Stimulated activated CD4-positive, alpha-beta T cell treated with anti-CD3 and anti-CD28 coated beads, Interleukin-4, amount 100 ng/mL, for 24 hours (primary cell): ENCODE measurements around the gene COL23A1.
"Not testable (repeated sequence)": the region's sequence is repeated elsewhere in the genome, so short reads cannot be mapped to it uniquely, and the experiment has no call there.

ENCODE experiments used
- DNase-seq: peaks from one replicate; pipeline ENCODE4 v3.0.0-alpha.2; 2020

The COL23A1 gene

GRCh38 chr5:178199581-178200434 is 390.4 kb downstream of the COL23A1 start:
- DNase-seq: no peak

- no peak for DNase-seq
Observed at GRCh38 chr5:178198706-178199105, 391.5 kb downstream of the COL23A1 start.

- not testable (repeated sequence) for DNase-seq
Observed at GRCh38 chr5:178198151-178198550, 392.0 kb downstream of the COL23A1 start.

GRCh38 chr5:178196986-178197385 is 393.2 kb downstream of the COL23A1 start:
- no peak for DNase-seq

- DNase-seq: no peak
Observed at GRCh38 chr5:178196281-178196812, 393.8 kb downstream of the COL23A1 start.

GRCh38 chr5:178194026-178194425 is 396.2 kb downstream of the COL23A1 start:
- no peak for DNase-seq

- no peak for DNase-seq
Observed at GRCh38 chr5:178193251-178193809, 396.9 kb downstream of the COL23A1 start.

- DNase-seq: no peak
Observed at GRCh38 chr5:178192787-178193186, 397.4 kb downstream of the COL23A1 start.

GRCh38 chr5:178192244-178192643 is 397.9 kb downstream of the COL23A1 start:
- no peak for DNase-seq

- no peak for DNase-seq
Observed at GRCh38 chr5:178191661-178192060, 398.5 kb downstream of the COL23A1 start.

GRCh38 chr5:178189433-178189832 is 400.8 kb downstream of the COL23A1 start:
- no peak for DNase-seq
